ENCODE data around the gene RAP2C.
"Not testable (repeated sequence)": the region's sequence is repeated elsewhere in the genome, so short reads cannot be mapped to it uniquely, and the experiment has no call there.

Gene RAP2C

GRCh38 chrX:132204629-132205028 lies 14.6 kb downstream of the RAP2C start:
- FAIRE-seq (no peak), DNase-seq (ENCODE audit: extremely low spot score, insufficient read length, low read depth) (no peak)

DNA sequence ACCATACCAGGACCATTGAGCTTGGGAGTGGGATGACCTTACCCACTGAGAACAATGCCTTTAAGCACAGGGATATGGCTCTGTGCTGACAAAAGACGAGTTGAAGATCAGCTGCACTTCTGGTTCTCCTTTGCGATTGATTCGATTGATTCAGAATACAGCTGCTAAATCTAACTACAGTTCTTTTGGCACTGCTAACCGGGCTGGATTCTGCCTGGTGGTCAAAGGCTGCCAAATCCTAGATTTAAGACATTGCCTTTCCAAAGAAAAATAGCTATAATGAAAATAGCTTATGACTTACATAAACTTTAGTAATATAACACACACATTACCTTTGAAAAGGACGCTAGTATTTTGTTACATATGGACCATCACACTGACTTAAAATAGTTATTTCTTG lies 18.3 kb downstream of the RAP2C start:
- FAIRE-seq: no peak

DNA sequence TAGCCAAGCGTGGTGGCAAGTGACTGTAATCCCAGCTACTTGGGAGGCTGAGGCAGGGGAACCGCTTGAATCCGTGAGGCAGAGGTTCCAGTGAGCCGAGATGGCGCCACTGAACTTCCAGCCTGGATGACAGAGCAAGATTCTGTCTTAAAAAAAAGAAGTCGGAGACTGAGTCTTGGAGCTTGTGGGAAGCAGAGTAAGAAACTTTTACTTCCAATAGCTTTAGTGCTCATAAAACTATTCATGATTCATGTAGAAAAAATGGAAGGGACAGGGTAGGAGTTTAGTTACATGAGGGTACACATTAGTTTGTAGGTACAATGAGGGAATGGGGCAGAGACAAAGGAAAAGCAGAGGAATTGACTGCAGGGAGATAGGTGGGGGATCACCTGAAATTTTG lies 19.3 kb downstream of the RAP2C start:
- FAIRE-seq: no peak

More for the DNA sequence above, 18.3 kb downstream of the RAP2C start:
- no peak for DNase-seq (ENCODE audit: extremely low spot score, insufficient read length, low read depth)

GRCh38 chrX:132193872-132194574 lies 25.2 kb downstream of the RAP2C start:
- DNase-seq (ENCODE audit: extremely low spot score, insufficient read length, low read depth) (no peak), FAIRE-seq (no peak)

More for the DNA sequence above, 19.3 kb downstream of the RAP2C start:
- no peak for DNase-seq (ENCODE audit: extremely low spot score, insufficient read length, low read depth)

- no peak for FAIRE-seq
Measured at GRCh38 chrX:132191938-132192337, 27.3 kb downstream of the RAP2C start.

GRCh38 chrX:132188175-132188574 lies 31.1 kb downstream of the RAP2C start:
- FAIRE-seq (no peak), DNase-seq (ENCODE audit: extremely low spot score, insufficient read length, low read depth) (no peak)

More at GRCh38 chrX:132191938-132192337, 27.3 kb downstream of the RAP2C start:
- no peak for DNase-seq (ENCODE audit: extremely low spot score, insufficient read length, low read depth)

- FAIRE-seq (no peak), DNase-seq (ENCODE audit: extremely low spot score, insufficient read length, low read depth) (no peak)
Measured at GRCh38 chrX:132187451-132187850, 31.8 kb downstream of the RAP2C start.

DNA sequence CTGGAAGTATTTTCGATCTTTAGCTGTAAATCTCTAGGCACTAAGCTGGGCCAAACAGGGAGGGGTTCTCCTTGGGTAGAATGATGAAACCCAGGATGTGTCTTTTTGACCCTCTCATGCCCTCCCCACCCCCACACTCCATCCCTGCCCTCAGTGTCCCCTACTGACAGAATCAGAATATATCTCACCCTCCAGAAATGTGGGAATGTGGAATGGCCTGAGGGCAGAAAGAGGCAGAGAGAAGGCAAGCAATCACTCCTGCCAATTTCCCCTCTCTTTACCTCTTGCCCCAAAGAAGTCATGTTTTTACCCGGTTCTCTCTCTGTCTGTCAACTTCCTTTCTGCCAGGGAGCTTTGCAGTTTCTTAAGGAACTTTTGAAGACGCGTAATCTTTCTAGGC lies 34.4 kb downstream of the RAP2C start:
- DNase-seq (ENCODE audit: extremely low spot score, insufficient read length, low read depth) (no peak), FAIRE-seq (no peak)

DNA sequence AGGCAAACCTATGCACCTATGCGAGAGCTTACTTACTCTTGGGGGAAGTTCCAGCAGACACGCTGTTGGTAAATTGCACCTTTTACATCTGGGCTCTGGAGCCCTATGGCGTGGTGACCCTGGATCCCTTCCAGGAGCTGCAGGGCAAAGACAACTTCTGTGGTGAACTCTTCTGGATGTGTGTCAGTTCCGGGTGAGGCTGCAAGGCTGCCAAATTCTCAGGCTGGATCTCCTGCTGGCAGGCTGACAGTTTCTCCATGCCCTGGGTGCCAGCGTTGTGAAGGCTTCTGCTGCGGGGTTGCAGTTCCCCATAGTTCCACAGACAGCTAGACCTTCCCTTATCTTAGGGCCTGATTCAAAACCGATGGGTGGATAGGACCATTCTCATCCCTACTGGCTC lies 37.9 kb downstream of the RAP2C start:
- DNase-seq (ENCODE audit: extremely low spot score, insufficient read length, low read depth) (no peak), FAIRE-seq (no peak)

DNA sequence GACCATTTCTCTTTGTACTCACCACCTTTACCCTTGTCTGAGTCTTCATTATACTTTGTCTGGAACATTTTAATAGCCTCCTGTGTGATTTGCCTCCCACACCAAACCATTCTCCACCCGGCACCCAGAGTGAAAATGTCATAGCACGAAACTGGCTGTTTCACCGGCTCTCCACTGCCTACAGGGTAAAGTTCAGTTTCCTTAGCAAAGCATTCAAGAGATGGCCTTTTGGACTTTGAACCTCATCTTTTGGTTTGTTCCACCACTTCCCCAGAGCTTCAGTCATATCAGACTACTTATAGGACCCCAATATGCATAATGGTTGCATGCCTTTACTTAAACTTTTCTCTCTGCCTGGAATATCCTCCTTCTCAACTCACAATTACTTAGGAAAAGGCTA lies 38.3 kb downstream of the RAP2C start:
- DNase-seq (ENCODE audit: extremely low spot score, insufficient read length, low read depth) (no peak), FAIRE-seq (no peak)

DNA sequence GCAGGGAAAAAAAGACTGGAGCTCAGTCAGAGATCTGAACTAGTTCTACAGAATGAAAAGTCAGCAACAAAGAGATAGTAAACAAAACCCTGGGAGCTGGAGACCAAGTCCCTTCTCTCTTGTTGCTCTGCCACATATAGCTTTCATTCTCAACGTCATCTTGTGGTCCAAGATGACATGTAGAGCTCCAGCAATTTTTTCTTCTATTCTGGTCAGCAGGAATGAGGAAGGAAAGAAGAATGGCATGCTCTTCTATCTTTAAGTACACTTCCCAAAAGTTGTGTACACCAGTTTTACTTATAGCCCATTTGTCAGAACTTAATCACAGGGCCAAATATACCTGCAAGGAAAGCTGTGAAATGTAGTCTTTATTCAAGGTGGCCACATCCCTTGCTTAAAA lies 45.6 kb downstream of the RAP2C start:
- DNase-seq (ENCODE audit: extremely low spot score, insufficient read length, low read depth): no peak
- FAIRE-seq: no peak

DNA sequence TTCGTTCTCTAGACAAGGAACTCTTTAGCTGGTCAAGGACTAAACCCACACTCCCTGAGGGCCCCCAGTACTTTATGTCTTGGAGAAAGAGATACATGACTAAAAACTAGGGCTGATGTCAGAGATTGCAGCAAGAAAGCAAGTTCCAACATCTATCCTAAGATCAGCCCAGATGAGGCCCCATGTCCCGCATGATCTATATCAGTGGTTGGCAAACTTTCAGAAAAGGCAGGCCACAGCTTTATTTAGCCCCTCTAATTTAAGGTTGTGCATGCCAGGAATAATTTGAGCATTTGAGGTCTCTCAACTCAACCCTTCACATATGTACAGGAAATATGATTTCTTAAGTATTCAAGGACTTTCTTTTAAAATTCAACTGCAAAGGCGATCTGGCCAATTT lies 47.4 kb downstream of the RAP2C start:
- no peak for FAIRE-seq

DNA sequence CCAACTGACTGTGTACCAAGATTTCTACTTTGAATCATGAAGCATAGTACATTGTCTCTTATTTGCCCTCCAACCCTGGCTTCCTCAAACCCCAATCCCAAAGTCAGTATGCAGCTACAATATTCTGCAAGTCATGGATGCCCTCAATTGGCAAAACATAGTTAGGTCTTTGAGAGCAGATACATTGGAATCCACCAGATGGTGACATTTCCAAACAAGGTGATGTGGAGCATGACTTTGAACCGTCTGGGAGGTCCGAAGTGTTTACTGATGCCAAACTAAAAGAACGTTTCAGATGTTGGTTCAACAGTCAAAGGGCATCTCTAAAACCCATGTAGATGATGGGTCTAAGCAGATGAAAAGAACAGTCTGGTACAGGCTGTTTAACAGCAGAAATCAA lies 47.8 kb downstream of the RAP2C start:
- DNase-seq (ENCODE audit: extremely low spot score, insufficient read length, low read depth): no peak
- no peak for FAIRE-seq

More for the DNA sequence above, 47.4 kb downstream of the RAP2C start:
- DNase-seq (ENCODE audit: extremely low spot score, insufficient read length, low read depth): no peak

- DNase-seq (ENCODE audit: extremely low spot score, insufficient read length, low read depth): no peak
- no peak for FAIRE-seq
Measured at GRCh38 chrX:132169554-132169953, 49.7 kb downstream of the RAP2C start.

DNA sequence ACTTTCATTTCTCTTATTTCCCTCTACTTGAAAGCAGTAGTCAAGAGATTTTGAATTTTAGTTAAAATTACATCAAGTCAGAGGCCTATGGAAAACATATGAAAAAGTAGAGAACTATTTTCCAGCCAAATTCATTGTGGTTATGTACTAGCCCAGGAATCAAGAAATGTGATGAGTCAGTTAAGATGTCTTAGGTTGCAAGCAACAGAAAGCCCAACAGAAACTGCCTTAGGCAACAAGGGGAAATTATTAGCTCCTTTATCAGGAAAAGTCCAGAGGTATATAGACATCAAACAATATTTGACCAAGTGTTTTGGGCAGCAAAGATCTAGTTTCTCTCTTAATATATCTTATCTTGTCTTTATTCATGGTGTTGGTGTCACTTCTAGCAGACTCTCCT lies 53.6 kb downstream of the RAP2C start:
- DNase-seq (ENCODE audit: extremely low spot score, insufficient read length, low read depth) (no peak), FAIRE-seq (no peak)

DNA sequence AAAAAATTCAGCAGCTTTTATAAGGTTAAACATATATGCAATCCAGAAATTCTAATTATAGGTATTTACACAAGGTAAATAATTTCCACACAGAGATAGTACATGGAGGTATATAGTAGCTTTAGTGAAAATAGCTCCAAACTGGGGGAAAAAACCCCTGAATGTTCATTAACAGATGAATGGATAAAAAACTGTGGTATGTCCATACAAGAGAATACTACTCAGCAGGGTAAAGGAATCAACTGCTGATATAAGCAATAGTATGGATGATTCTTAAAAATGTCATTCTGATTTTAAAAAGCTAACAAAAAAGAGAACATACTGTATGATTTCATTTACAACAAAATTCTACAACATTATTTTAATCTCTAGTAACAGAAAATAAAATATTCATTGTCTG lies 54.2 kb downstream of the RAP2C start:
- no peak for FAIRE-seq
- DNase-seq (ENCODE audit: extremely low spot score, insufficient read length, low read depth): no peak

GRCh38 chrX:132163094-132163493 lies 56.2 kb downstream of the RAP2C start:
- DNase-seq (ENCODE audit: extremely low spot score, insufficient read length, low read depth); FAIRE-seq: not testable (repeated sequence)

DNA sequence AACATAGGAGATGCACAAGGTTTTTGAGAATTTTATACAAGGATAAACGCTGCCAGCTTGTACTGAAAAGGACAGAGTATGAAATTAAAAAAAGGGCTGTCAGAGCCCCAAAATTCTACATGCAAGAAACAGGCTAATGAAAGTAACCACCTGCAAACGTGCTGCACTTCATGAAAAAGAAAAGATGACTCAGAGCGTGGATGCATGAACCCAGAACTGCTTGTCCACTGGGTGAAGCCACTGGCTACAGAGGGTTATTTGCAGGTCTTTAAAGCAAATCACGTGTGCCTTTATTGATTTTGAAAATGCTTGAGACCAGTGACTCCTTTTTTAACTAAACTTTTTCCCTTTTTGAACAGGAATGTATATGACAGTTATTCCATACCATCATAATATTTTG lies 66.1 kb downstream of the RAP2C start:
- DNase-seq (ENCODE audit: extremely low spot score, insufficient read length, low read depth): no peak
- FAIRE-seq: no peak

Measured in GM18507 (cell line).